Heart right ventricle (tissue), 16 donors: ENCODE measurements around the gene C2orf74. TPM values are rescaled to one million over a fixed set of nuclear protein-coding genes. Genes with fewer than 3 reads are reported as not detected.

Experiments used
- ATAC-seq, 8 donors: fragments of 200-7000 bp; cut with Tn5 transposase; one replicate each; pipeline ENCODE4 v1.9.1; 2020; ENCODE audit warnings: mild to moderate bottlenecking in 8 of 8, moderate library complexity in 8 of 8, moderate number of reproducible peaks in 1 of 8
- DNase-seq, 2 donors: peaks; one replicate each; pipeline ENCODE4 v3.0.0-alpha.2; 2020
- H3K27ac ChIP-seq, 10 donors: fragments of 200-600 bp; sonication (generic) in 2 of 10; one replicate each; pipeline versions ENCODE4 v1.5.0 to v1.8.0; 2020 to 2022; ENCODE audit warnings: mild to moderate bottlenecking in 3 of 10
- H3K27me3 ChIP-seq, 7 donors: fragments of 200-600 bp; one replicate each; pipeline ENCODE4 v1.8.0; 2021 to 2022; ENCODE audit warnings: mild to moderate bottlenecking in 2 of 7
- H3K36me3 ChIP-seq, 9 donors: fragments of 200-600 bp; sonication (generic) in 1 of 9; one replicate each; pipeline versions ENCODE4 v1.5.0 to v1.8.0; 2020 to 2022; ENCODE audit warnings: mild to moderate bottlenecking in 2 of 9
- H3K4me1 ChIP-seq, 9 donors: fragments of 200-600 bp; sonication (generic) in 1 of 9; one replicate each; pipeline versions ENCODE4 v1.5.0 to v1.8.0; 2020 to 2022; ENCODE audit warnings: mild to moderate bottlenecking in 4 of 9
- H3K4me3 ChIP-seq, 10 donors: fragments of 200-600 bp; sonication (generic) in 2 of 10; one replicate each; pipeline versions ENCODE4 v1.5.0 to v1.8.0; 2020 to 2022; ENCODE audit warnings: mild to moderate bottlenecking in 7 of 10, moderate library complexity in 2 of 10
- H3K9me3 ChIP-seq, 11 donors: fragments of 200-600 bp in 10 of 11; sonication (generic) in 2 of 11; one replicate each; pipeline versions ENCODE4 v1.5.0 to v1.8.0; 2013 to 2022; ENCODE audit warnings: mild to moderate bottlenecking in 2 of 11, control low read depth in 1 of 11, moderate library complexity in 1 of 11
- CTCF ChIP-seq, 9 donors: fragments of 200-600 bp; sonication (generic) in 2 of 9; IDR thresholded peaks; one replicate each; pipeline versions ENCODE4 v1.5.0 to v1.8.0; 2021 to 2022; ENCODE audit warnings: antibody characterized with exemption in 9 of 9, mild to moderate bottlenecking in 5 of 9, moderate library complexity in 1 of 9
- WGBS, 2 donors: extraction: QIAGEN DNeasy Blood & Tissue Kit; methylation state at CpG; one replicate each; pipeline ENCODE4 v1.1.7; 2013; ENCODE audit warnings: inconsistent platforms in 1 of 2; 5-methylcytosine and 5-hydroxymethylcytosine counted together
- intact Hi-C, 10 donors: fragments of 100-400 bp; cut with DNase I; formaldehyde crosslinking; loops; one replicate each; pipeline versions ENCODE4 v1.11.1 to v1.14.2; 2022
- long read RNA-seq, 3 donors: library from polyadenylated mRNA; unstranded; transcript quantifications; one replicate each; pipeline ENCODE4 v2.0.0, GENCODE V29; 2020 to 2021
- polyA plus RNA-seq, 2 donors: library from polyadenylated mRNA; stranded (reverse); fragments of 200-250 nt; gene quantifications; one replicate each; pipeline ENCODE4 v1.2.3, GENCODE V29; 2013
- total RNA-seq, 10 donors: library from RNA; stranded (reverse); fragmentation: NEBNext Ultra II Directional in 3 of 10; extraction: Animal tissue kit (Norgen Biotek cat#: 25700) in 3 of 10; gene quantifications; one replicate each; pipeline versions ENCODE4 v1.2.1 to v1.2.4, GENCODE V29; 2021 to 2023
- donor health status: Arrhythmogenic right ventricular cardiomyopathy.
- donor health status: ischemic (EF 13 %, LVEDD 7.1; RV severe dilation, severe dysfunction).
- donor health status: healthy with polysubstance abuse.
- donor health status: DM: no; HTN: yes; CAD: no.
- donor health status: DM: no; HTN: no; CAD: no.
- donor health status: ischemic (EF 25% LVEDD 6.9; RV normal size, moderate dysfunction).
- donor health status: ischemic (EF 25% LVEDD 5.7; RV mildly dilated, moderate dysfunction).
- donor health status: healthy.
- donor health status: DM: yes; HTN: yes; CAD: no.
- donor health status: Ischemic cardiomyopathy.
- donor health status: ischemic (EF 35%, LVEDD 5.7; RV mildly dilated, moderate dysfunction).
- donor health status: nonischemic (EF 11% LVEDD 7.7; RV severe dilation, severe dysfunction).
- donor health status: DM: yes; HTN: yes; CAD: no.
- donor health status: PGD.
- donor health status: ischemic (EF 29% LVEDD 5.4; RV normal size, mild dysfunction).
- donor health status: nonischemic (EF 23%, LVEDD 6.1; RV moderate dilation, normal function).

The C2orf74 gene
- total RNA-seq, result 10 to 100 TPM; 16.5 to 29.8 (median 24.0) TPM
- 10 to 100 TPM; 20.3 to 39.0 TPM for polyA plus RNA-seq
- long read RNA-seq, donor 1, transcript C2orf74-202 (4 exons, 879 nt), result major isoform, 5 of 7 reads
- long read RNA-seq, donor 1, partial matches to known transcripts, result 0 of 7 reads
- long read RNA-seq, donor 1, other reads (novel, unspliced or antisense), result 1 of 7 reads
- long read RNA-seq, donor 2, transcript C2orf74-202 (4 exons, 879 nt), result major isoform, 11 of 18 reads
- long read RNA-seq, donor 2, partial matches to known transcripts, result 0 of 18 reads
- long read RNA-seq, donor 2, other reads (novel, unspliced or antisense), result 7 of 18 reads
- long read RNA-seq, donor 3, partial matches to known transcripts, result 0 of 3 reads
- long read RNA-seq, donor 3, other reads (novel, unspliced or antisense), result 2 of 3 reads

DNA sequence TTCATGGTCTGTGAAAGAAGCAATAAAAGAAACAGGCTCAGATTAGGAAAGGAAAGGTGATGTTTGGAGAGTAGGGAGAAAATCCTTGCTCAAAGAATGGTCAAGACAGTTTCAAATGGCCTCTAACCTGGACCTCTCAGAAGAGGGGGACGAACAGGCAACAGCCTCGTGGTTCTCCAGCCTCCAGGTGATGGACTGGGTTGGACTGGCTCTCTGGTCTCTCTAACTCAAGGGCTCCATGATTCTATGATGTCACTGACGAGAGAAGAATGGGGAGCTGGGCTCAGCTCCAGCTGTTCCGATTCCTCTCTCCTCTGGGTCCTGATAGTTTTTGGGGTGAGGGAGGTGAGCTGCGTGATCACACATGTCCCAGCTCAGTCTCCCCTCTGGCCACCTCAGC lies at the start of gene C2orf74:
Gene C2orf74 (plus strand): TSS at position 301 of the 400 bp plus-strand sequence. CDS start 327 bp downstream, outside the sequence.
- no peak within 1 kb of the TSS for H3K27ac ChIP-seq
- ATAC-seq (no peak), DNase-seq (no peak)
- peaks cover 0 to 93% (median 37%) of the 10 kb centered on the region in 9 donors for H3K36me3 ChIP-seq
- intact Hi-C loops, result no loop called here
- H3K4me3 ChIP-seq, result no peak within 1 kb of the TSS
- H3K4me1 ChIP-seq, result peaks cover 0 to 6% (median 0%) of the 10 kb centered on the region in 9 donors
- TF ChIP-seq CTCF (IDR thresholded peaks at IDR 0.05), result no peak
- H3K27me3 ChIP-seq, result no peaks in the 10 kb centered on the region
- 94% methylated on average over 5 of the region's 5 CpGs for WGBS, 2 donors
- peaks cover 0 to 17% (median 0%) of the 10 kb centered on the region in 11 donors for H3K9me3 ChIP-seq

DNA sequence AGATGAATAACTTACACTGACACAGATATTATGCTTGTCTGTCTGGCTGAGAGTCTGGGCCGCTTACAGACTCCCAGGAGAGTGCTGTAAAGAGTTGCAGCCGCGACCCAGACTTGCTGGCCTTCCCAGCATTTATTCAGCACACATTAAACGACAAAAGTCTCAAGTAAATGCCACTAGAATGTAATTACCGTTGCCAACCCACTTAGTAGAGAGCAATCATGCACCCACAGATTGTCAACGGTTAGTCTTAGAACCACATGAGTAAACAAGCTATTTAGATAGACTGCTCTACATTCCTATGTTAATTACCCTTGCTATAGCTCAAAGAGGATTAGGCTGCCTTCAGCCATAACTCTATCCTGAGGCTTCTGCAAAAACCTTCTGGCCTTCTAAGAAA lies 47.8 kb upstream of the C2orf74 start:
- intact Hi-C loops, result no loop called here
- H3K4me1 ChIP-seq, result no peaks in the 10 kb centered on the region
- 90 to 92% methylated on average over 6 of the region's 6 CpGs for WGBS, 2 donors
- TF ChIP-seq CTCF (IDR thresholded peaks at IDR 0.05), result no peak
- ATAC-seq (no peak), DNase-seq (no peak)
- no peaks in the 10 kb centered on the region for H3K27me3 ChIP-seq
- no peaks in the 10 kb centered on the region for H3K9me3 ChIP-seq
- no peak overlapping the region for H3K27ac ChIP-seq
- H3K36me3 ChIP-seq, result peaks cover 0 to 94% (median 37%) of the 10 kb centered on the region in 9 donors
- H3K4me3 ChIP-seq, result no peak overlapping the region

DNA sequence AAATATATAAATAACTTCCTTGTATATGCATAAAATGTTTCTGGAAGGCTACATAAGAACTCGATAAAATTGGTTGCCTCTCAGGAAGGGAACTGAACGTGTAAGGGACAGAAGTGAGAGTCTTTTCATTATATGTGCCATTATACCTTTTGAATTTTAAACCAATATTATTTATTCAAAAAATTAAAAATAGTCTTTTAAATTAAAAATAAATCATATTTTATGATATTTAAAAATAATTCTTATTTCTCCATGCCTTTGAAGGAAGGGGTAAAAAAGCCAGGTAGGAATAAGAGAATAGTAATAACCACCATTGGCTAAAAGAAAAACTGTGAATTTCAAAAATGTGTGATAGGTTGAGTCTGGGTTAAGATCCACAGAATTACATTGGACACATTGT lies 45.7 kb upstream of the C2orf74 start:
- DNase-seq (no peak), ATAC-seq (no peak)
- H3K27ac ChIP-seq, result no peak overlapping the region
- TF ChIP-seq CTCF (IDR thresholded peaks at IDR 0.05), result no peak
- H3K9me3 ChIP-seq, result no peaks in the 10 kb centered on the region
- H3K27me3 ChIP-seq, result no peaks in the 10 kb centered on the region
- H3K36me3 ChIP-seq, result peaks cover 0 to 94% (median 39%) of the 10 kb centered on the region in 9 donors
- H3K4me3 ChIP-seq, result no peak overlapping the region
- no peaks in the 10 kb centered on the region for H3K4me1 ChIP-seq
- intact Hi-C loops, result no loop called here
- 97 to 99% methylated on average over 2 of the region's 2 CpGs for whole genome bisulfite sequencing, 2 donors

DNA sequence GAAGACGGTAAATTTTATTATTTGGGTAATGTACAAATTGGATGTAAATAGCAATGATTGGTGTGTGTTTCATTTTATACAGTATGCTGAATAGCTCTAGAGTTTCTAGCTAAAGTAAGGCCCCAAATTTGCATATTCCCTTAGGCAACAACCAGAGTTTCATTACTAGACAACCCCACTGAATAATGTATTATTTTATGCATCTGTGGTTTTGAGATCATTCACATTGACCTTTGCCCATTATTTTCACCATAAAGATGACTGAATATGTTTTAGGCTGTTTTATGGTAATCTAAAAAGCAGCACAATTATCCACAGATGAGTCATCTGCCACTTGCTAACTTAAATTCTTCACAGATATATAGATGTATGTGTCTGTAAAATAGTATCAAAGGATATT lies 44.5 kb upstream of the C2orf74 start:
- DNase-seq (no peak), ATAC-seq (no peak)
- H3K9me3 ChIP-seq, result no peaks in the 10 kb centered on the region
- no peaks in the 10 kb centered on the region for H3K27me3 ChIP-seq
- peaks cover 0 to 94% (median 42%) of the 10 kb centered on the region in 9 donors for H3K36me3 ChIP-seq
- intact Hi-C loops, result no loop called here
- no peak for TF ChIP-seq CTCF (IDR thresholded peaks at IDR 0.05)
- no peak overlapping the region for H3K4me3 ChIP-seq
- 95 to 96% methylated on average over 1 of the region's 1 CpG for WGBS, 2 donors
- H3K27ac ChIP-seq, result no peak overlapping the region
- no peaks in the 10 kb centered on the region for H3K4me1 ChIP-seq
